ENCODE measurements around the gene LENG8.
"Not testable (repeated sequence)": the region's sequence is repeated elsewhere in the genome, so short reads cannot be mapped to it uniquely, and the experiment has no call there.

LENG8 gene

DNA sequence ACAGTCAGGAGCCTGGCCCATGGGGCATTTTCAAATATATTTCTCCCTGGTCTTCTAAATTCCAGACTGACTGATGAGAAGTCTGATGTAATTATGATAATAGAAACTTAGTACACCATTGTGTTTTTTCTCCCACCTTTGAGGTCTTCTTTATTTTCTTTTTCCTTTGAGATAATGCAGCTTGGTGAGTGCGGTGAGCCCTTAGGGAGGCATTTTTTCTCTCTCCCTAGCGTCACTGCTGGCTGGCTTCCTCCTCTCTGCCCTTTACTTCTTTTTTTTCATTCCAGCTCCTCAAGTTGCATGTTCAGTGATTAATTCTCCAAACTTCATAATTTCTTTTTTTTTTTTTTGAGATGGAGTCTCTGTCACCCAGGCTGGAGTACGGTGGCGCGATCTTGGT is 36.9 kb downstream of the LENG8 start:
- no peak for DNase-seq

GRCh38 chr19:54489341-54489740 is 40.3 kb downstream of the LENG8 start:
- DNase-seq: no peak

DNA sequence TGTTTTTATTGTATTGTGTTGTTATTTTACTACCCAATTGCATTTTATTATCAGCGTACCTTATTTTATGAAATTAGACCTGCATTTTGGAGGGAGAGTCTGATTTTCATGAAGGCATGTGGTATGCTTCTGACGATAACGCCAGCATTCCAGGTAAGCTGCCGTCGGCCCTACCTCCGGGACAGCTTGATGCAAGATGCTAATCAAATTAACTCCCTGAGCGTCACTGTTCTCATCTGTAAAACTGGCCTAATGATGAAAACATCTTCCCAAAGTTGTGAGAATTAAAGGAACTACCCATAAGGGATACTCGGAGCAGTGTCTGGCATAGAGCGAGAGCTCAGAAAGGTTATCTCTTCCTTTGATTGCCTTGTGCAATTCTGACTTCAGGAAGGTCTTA is 40.8 kb downstream of the LENG8 start:
- DNase-seq: no peak

- DNase-seq: no peak
These were observed 43.6 kb downstream of the LENG8 start for GRCh38 chr19:54492568-54492967.

- not testable (repeated sequence) for DNase-seq
These were observed 44.1 kb downstream of the LENG8 start for GRCh38 chr19:54493056-54493455.

GRCh38 chr19:54493967-54494585 is 45.1 kb downstream of the LENG8 start:
- no peak for DNase-seq

DNA sequence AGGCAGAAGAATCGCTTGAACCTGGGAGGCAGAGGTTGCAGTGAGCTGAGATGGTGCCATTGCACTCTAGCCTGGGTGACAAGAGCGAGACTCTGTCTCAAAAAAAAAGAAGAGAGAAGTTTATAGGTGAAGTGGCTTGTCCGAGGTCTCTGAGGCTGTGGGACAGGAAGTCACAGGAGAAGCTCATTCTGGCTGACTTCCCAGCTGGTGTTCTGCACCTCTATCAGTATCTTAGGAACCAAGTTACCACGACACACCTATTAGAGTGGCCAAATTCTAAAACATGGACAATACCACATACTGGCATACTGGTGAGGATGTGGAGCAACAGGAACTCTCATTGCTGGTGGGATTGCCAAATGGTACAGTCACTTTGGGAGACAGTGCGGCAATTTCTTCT is 46.3 kb downstream of the LENG8 start:
- not testable (repeated sequence) for DNase-seq

DNA sequence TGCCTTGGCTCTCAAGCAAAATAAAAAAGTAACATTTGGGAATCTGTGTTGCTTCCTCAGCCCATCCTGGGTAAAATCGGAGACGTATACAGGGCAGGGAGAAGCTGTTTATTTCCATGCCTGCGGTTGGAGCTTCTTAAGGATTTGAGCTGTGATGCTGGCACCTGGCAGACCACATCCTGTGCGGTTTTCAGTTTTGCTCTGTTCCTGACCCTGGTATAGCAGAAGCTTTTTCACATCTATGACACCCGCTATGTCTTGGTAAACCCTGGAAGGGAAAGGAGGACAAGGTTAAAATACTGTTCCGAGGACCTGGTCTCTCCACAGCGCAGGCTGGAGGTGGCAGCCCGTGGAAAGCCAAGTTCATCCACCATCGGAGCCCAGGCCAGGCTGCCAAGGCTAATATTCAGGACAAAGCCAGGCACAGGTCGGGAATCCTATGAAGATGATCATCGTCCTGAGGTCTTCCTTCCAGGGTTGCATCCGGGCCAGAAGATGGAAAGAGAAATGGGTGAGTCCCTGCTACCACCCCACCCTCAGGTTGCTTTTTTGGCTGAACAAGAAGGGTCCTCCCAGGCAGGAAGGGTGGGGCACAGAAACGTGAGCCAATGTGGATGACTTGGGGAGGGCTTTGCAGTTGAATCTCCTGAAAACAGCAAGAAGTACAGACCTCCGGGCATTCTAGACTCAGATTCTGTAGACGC is 48.9 kb downstream of the LENG8 start:
- DNase-seq: peak; percentile 14

- DNase-seq: not testable (repeated sequence)
These were observed 49.4 kb downstream of the LENG8 start for GRCh38 chr19:54498451-54498772.

DNA sequence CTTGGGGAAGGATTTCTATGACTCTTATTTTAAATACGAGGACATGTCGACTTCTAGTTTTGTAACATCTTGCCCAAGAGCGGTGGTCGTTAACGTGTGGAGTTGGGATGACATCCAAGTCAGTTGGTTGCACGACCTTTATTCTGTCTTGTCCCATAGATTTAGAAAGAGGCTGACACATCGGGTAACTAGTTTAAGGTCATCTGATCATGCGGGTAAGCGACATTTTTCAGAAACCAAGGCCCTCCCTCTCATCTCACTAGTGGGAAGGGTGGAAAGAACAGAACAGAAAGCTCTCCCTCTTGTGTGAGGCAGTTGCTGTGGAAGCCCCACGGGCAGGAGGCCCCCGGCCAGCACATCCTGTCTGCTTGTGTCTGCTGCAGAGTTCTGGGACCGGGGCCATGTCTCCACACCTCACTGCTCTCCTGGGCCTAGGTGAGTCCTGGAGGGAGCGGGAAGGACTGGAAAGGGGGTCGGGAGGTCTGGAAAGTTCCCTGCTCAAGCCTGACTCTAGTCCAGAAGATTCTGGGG is 53.6 kb downstream of the LENG8 start, which contains the start of gene LAIR2:
TSS of gene LAIR2 (plus strand) at position 314 of the 531 bp plus-strand sequence. CDS start at position 402, 88 bp downstream.
- DNase-seq: no peak

DNA sequence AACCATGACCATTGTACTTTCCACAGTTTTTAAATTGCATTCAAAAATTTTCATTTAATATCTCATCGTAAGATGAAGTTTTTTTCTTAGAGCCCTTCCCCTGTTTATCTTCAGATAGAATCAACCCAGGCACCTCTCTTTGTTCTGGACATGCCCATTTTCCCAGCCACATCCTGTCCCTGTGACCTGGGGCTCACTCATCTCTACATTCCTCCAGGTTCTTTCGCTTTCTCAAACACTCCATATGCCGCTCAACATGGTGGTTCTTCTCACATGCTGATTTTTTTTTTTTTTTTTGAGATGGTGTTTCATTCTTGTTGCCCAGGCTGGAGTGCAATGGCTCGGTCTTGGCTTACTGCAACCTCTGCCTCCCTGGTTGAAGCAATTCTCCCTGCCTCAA is 56.5 kb downstream of the LENG8 start:
- not testable (repeated sequence) for DNase-seq

GRCh38 chr19:54506079-54506478 is 57.1 kb downstream of the LENG8 start:
- no peak for DNase-seq

- not testable (repeated sequence) for DNase-seq
These were observed 58.2 kb downstream of the LENG8 start for GRCh38 chr19:54507038-54507717.

DNA sequence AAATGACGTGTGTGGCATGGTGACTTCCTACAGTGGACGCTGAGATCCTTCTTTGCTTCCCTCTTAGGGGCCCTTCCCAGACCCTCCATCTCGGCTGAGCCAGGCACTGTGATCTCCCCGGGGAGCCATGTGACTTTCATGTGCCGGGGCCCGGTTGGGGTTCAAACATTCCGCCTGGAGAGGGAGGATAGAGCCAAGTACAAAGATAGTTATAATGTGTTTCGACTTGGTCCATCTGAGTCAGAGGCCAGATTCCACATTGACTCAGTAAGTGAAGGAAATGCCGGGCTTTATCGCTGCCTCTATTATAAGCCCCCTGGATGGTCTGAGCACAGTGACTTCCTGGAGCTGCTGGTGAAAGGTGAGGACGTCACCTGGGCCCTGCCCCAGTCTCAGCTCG is 58.8 kb downstream of the LENG8 start:
- no peak for DNase-seq

DNA sequence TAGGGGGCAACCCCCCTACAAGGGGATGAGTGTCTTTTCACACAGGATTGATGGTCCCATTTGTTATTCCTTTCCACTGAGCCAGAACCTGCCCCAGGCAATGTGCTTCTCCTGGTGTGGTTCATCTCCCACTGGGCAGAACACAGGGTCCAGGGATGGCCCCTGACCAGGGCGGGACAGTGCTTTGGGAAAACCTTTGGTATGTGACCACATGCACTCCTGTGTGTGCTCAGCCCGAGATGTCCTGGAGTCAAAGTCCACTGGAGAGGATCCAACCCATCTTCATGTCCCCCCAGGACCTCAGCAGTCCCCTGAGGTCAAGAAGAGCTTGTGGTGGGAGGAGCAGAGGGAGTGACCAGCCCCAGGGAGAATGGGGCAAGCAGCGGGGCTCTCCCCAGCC is 59.5 kb downstream of the LENG8 start:
- not testable (repeated sequence) for DNase-seq

- DNase-seq: not testable (repeated sequence)
These were observed 60.4 kb downstream of the LENG8 start for GRCh38 chr19:54509200-54509940.
